SK-N-DZ (cell line): ENCODE measurements around the gene PDGFB.

ENCODE experiments used
- DNase-seq: peaks from one replicate; pipeline ENCODE4 v3.0.0-alpha.2; 2015; ENCODE audit warnings: low spot score

Gene PDGFB

DNA sequence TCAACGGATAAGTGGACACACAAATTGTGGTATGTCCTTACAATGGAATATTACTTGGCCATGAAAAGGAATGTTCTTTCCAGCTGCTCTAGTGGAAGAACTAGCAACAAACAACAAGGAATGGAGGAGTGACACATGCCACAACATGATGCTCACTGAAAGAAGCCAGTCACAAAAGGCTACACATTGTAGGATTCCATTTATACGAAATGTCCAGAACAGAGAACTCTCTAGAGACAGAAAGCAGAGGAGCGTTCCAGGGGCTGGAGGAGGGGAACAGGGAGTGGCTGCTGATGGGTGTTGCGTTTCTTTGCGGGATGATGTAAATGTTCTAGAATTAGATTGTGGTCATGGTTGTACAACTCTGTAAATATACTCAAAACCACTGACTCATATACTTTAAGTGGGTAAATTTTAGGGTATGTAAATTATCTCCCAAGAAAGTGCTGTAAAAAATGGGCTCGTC is 32.4 kb upstream of the PDGFB start:
- no peak for DNase-seq

DNA sequence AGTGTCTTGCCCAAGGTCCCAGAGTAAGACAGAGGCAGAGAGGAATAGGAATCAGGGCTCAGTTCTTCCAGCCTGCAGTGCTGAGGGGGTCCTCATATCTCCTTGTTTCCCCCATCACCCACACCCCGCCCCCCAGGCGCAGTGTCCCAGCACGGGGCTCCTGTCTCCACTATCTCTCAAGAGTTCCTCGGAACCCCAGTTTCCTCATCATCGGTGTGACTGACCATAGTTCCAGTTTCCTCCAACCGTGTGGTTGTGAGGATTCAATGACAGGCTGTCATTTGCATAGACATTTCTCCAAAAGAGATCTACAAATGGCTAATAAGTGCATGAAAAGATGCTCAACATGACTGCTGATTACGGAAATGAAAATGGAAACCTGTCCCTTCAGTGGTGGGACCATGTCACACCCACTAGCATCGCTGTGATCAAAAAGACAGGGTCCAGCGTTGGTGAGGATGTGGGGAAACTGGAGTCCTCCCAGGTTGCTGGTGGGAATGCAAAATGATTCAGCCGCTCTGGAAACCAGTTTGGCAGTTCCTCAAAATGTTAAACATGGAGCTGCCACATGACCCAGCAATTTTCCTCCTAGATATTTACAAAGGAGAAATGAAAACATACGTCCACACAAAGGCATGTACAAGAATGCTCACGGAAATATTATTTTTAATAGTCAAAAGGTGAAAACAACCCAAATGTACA is 31.8 kb upstream of the PDGFB start:
- DNase-seq, result no peak

DNA sequence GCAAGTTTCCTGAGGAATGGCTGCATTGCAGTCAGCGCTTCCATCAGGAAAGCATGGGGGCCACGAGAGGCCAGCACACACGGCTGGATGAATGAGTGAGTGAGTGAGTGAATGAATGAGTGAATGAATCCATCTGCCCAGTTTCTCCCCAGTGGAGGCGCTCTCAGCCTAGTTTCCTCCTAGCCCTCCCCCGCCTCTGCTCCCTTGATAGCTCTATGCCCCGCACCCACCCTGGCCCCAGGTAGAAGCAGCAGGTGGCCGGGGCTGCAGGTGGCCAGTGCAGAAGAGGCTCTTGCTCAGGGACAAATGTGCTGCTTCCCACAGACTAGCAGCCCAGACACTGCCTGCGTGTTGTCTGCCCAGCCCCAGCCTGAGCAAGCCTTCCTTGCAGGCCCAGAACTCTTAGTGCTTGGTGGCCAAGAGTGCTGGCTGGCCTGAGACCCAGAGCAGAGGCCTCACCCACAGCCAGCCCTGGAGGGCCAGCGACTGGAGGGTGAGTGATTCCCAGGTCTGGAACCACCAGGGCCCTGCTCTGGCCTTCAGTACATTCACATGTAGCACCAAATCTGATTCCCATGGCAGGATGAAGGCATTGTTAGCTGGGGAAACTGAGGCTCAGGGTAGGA is 31.1 kb upstream of the PDGFB start:
- no peak for DNase-seq

DNA sequence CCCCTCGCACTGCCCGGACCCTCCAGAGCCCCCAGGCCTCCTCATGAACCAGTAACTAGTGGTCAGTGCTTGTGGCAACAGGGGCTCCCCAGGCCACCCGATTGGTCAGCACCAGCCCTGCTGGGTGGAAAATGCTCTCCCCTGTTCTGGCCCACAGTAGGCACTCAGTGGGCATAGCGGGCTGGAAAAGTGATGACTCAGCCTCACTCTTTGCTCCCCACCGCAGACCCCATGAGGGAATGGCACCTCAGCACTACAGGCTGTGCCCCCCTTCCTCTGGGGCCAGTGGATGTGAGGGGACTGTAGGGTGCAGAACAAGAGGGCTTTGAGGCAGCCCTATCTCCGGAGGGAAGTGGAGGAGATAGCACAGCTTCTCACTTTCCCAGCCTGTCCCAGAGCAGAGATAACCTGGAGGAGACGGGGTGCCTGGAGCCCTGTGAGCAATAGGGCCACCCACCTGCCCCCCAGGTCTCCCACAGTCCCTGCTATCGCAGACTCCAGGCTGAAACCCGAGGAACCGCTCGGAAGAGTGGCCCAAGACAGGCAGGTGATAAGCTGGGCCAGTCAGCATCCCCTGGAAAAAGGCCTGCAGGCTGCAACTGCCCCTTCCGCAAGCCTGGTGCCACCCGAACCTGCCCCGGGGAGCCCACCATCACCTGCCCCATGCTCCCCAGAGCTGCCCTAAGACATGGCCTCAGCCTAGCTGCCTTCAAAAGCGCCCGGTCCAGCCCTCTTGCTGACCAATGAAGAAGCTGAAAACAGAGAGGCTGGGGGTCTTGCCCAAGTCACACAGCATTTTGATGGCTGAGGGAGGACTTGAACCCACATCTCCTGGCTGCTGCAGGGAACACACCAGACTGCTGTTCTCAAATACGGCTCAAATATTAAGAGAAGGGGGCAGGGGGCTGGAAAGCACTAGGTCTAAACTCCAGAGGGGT is 29.4 kb upstream of the PDGFB start:
- DNase-seq, result no peak

DNA sequence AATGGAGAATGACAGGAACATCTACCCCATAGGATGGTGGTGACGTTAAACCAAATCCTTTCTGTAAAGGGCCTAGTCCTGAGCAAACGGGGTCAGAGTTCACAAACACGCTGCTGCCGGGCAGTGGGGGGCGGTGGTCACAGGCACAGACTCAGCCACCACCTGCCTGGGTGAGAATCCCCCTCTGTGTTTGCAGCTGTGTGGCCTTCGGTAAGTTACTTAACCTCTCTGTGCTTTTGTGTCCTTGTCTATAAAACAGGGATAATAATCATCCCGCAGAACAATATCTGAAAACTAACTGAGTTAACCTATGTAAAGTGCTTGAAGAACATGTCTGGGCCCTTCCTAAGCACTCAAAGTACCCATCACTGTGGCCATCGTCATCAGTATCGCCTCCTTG is 26.0 kb upstream of the PDGFB start:
- DNase-seq, result no peak

DNA sequence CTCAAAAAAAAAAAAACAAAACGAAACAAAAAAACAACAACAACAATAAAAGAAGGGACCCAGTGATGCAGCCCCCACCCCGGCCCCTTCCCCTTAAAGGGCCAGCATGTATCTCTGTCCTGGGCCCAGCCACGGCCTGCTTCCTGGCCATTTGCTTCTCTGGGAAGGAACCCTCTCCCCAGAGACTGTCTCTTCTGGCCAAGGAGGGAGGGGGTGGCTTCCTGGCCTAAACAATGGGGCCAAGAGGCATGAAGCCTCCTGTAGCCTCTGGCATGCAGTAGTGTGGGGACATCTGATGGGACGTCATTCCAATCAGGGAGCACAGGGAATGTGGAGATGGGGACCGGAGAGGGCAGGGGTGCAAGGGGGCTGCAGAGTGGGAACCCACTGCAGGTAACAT is 25.5 kb upstream of the PDGFB start:
- no peak for DNase-seq

DNA sequence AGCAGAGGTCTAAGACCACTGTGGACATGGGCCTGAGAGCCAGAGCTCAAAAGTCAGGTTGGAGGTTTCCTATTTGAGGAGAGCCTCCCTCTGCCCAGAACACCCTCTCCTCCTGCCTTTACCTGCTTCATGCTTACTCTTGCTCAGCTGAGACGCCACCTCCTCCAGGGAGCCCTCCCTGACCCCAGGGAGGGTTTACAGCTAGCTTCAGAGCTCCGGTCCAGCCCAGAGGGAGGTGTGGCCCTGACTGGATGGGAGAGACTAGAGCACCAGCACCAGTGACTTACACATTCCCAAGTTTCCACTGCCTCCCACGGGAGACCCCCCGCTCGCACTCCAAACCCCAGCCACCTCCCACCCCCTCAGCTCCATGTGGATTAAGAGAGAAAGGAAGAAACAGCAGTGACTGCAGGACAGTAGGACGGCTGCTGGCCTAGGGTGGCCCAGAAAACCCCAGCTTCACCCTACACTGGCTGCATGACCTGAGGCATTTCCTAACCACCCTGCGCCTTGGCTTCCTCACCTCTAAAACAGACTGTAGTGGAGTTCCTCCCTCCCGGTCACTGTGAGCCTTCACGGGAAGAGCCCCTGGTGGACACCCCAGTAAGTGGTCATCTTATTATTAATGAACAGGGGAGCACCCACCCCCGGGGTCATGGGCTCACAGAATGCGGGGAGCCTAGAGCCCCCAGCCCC is 24.5 kb upstream of the PDGFB start:
- DNase-seq, result no peak

DNA sequence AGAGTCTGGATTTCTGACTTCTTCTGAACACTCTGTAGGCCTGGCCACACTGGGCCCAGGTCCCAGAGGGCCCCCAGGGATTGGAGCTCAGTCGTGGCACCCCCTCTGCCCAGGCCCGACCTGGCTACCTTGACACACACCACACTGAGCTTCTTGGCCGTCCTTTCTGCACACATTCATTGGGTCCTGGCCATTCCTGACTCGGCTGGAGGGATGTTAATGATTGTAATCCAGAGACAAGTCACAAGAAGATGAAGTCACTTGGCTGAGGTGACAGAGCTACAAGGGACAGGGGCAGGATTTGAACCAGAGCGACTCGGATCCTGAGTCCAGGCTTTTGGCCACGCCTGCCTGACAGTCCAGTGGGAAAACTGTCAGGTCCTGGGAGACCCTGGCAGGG is 23.9 kb upstream of the PDGFB start:
- DNase-seq, result no peak

DNA sequence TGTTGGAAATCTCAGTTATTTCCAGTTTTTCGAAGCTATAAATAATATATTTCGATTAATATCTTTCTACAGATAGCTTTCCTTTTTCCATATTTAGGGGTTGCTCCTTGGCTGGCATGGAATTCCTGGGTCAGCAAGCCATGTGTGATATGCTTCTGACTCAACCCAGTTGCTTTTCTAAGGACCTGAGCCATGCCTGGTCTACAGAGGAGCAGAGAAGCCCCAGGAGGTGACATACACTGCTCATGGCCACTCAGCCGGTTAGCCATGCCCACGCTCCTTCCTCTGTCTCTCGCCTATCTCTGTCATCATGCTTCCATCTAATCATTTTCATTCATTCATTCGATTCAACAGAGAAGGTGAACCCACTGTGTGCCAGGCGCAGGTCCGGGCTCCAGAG is 23.2 kb upstream of the PDGFB start:
- DNase-seq, result no peak

DNA sequence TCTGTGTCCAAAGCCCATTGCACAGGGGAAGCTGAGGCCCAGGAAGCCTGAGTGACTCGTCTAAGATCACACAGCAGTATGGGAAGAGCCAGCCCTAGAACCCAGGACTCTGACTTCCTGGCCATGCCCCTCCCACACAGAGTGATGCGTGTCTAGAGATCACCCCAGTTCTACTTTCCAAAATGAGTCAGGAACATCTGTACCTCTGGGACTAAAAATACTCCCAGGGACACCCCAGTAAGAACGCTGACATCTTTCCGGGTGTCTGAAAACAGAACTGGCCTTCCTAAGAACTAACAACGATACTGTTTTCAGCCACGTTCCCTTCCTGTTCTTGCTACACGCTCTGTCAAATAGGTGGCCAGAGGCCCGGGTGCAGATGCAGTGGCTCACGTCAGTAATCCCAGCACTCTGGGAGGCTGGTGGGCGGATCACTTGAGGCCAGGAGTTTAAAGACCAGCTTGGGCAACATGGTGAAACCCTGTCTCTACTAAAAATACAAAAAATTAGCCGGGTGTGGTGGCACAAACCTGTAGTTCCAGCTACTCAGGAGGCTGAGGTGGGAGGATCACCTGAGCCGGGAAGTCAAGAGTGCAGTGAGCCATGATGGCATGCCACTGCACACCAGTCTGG is 21.7 kb upstream of the PDGFB start:
- no peak for DNase-seq

DNA sequence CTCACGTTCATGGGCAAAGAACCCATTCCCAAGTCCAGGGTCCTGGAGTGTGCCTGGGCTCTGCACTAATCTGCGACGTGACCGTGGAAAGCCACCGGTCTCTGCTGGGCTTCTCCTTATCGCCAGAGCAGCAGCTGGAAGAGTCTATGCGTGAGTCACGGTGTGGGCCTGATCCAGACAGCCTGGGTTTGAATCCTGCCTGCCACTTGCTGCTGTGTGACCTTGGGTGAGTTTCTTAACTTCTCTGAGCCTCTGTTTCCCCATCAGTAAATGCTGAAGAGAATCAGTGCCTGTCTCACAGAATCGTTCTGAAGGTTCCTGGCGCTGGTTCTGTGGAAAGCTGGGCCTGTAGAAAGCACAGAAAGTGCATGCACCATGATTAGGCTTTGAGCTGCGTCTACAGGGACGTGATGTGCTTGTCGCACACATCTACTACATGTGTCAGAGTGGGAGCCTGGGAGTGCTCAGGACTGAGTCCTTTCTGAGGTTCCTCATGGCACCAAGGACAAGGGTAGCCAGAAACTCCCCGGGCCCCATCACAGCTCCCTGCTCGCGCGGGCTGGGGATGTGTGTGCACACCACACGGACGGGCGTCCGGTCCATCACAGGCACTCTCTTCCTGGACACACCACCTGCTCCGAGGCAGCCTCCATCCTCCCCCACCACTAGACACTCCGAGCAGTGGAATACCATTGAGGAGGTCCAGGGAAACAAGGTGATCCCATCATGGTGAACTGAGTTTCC is 20.5 kb upstream of the PDGFB start:
- no peak for DNase-seq

DNA sequence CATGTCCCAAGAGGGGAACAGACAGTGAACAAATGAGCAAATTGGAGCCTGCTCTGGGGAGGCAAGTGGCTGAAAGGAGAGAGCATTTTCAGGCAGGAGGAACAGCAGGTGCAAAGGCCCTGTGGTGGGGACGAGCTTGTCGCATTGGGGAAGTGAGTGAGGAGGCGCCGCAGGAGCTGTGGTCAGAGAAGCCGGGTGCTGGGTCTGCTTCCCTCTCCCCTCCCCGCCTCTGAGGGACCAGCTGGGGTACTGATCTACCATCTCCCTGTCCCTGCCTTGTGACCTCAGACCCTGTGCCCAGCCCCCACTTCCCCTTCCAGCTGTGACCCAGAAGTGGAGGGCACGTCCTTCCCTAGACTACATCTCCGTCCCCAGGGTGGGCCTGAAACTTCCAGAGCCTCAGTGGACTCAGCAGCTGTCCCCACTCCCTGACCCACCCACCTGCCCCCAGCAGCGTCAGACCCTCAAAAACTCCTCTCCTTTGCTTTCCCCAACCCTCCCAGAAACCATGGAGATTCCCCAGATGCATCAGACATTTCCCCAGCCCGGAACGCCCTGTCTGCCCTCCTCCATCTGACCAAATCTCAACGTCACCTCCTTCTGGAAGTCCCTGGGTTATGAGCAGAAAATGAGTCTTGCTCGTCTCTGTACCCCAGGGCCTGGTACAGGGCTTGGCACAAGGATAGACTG is 19.7 kb upstream of the PDGFB start:
- DNase-seq, result no peak

DNA sequence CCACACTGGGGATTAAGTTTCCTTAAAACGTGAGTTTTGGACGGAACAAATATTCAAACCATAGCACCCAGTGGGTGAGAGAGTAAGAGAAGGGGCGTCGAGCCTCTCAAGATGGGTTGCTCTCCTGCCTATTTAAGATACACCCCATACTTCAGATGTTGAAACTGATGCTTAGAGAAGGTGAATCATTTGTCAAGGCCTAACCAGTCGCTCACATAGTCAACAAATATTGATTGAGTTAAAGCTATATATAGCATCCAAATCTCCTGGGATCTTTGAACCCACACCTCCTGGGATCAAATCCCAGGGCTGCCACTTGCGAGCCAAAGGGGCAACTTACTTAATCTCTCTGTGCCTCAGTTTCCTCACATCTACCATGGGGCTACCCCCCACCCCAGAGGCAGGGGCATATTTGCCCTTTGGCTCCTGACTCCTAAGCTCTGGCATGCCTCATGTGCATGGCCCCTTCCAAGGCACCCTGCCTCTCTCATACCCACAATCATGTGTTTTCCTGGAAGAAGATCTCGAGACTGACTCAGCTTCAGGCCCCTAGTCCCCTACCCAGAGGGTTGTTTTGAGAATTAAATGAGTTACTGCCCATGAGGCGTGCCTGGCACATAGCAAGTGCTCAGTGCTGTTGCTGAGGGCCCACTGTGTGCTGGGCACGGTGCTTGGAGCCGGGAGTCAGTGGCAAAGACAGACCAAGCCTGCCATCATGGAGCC is 19.0 kb upstream of the PDGFB start:
- no peak for DNase-seq

DNA sequence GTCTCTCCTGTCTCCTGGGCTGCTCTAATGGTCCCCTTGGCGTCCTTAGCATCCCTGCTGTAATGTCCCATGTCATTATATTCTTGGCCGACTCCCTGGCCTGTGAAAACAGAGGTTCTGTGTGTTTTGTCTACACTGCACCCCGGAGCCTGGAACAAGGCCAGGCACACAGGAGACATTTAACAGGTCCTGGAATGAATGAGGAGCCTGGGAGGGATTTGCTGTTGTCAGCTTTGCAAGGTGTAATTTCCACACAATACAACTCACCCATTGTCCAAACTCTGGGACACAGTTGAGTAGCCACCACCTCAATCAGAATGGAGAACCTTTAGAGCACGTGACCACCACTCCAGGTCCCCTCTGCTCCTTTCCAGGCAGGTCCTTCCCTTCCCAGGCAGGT is 14.9 kb upstream of the PDGFB start:
- no peak for DNase-seq

DNA sequence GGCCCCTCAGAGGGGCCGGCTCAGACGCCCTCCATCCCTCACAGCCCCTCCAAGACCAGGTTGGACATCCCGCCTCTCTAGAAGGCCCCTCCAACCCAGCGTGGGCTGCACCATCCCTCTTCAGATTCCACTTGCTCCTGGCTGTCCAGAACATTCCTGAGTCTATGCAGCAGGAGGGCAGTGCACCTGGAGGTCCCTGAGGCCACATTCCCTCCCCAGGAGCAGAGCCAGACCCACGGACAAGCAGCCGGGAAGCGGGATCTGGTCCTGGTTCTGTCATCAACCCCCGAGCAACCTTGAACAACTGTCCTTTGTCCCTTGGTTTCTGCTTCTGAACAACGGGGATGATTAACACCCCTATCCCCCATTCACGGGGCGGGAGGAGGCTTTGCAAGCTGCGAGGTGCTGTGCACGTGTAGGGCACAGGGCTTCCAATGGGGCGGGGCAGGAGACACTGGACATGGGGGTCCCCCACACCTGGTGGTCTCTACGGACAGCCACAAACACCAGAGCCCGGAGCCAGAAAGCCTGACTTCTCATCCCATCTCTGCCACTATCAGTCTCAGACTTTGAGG is 13.2 kb upstream of the PDGFB start:
- DNase-seq, result no peak

DNA sequence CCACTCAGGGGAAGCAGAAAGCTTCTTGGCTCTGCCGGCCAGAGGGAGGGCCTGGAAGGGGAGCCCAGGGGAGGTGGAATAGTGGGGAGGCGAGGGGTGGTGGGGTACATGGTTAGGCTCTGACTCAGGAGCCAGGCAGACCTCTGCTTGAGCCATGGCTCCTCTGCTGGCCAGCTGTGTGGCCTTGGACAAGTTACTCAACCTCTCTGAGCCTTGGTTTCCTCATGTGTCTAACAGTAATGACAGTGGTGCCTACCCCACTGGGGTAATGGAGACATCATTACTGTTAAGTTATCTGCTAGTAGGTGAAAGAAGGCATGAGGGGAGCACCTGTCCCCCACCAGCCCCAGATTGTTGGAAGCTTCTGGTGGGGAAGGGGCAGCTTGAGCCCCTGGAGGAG is 12.2 kb upstream of the PDGFB start:
- no peak for DNase-seq

DNA sequence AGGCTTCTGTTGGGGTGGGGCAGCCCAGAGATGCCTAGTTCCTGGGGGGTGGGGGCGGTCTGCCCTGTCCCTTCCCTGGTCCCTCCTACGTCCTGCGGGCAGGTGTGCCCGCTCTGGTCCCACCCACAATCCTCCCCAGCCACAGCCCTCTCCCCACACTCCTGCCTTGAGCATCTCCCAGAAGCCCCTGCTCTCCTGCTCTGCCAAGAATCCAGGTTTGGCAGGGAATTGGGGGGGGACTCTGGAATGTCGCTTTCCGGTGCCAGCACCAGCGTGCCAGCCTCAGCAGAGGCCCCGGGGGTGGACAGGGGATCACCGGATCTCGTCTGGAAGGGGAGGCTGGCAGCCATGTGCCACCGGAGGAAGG is 11.4 kb upstream of the PDGFB start:
- DNase-seq, result no peak

DNA sequence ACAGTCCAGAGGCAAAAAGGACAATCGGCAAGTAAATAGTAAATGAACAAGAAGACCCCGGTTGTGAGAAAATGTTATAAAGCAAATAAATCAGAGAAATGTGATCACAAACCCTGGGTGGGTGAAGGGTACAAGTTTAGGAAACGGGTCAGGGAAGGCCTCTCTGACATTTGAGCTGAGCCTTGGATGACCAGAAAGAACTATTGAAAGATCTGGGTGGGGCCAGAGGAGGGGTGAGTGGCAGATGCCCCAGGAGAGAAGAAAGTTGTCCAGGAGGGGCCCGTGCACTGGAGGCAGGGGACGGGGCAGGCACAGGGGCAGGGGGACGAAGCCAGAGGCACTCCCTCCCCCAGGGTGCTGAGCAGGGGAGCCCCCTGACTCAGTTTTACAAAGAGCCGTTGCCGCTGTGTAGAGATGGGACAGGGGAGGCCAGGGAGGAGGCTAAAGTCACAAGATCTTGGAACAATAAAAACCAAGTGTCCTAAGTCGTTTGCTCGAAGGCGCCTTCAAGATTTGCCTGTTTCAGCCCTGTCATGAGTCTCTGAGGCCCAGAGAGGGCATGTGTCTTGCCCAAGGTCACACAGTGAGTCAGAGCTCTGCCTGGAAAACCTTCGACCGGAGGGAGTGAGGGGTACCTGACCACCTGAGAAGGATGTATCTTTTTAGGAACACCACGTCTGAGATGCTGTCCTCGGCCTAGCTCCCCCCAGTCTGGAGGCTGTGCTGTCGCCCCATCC is 10.8 kb upstream of the PDGFB start:
- DNase-seq, result no peak
